Stimulated activated CD8-positive, alpha-beta memory T cell treated with anti-CD3 and anti-CD28 coated beads, Interleukin-15, amount 100 ng/mL, for 48 hours (primary cell): ENCODE data around the gene DTX4.

Source experiments
- DNase-seq, 2 donors: peaks; one replicate each; pipeline ENCODE4 v3.0.0-alpha.2; 2020; ENCODE audit warnings: low read depth in 2 of 2

The DTX4 gene

GRCh38 chr11:59192446-59193020 is 20.6 kb downstream of the DTX4 start:
- DNase-seq: no peak

DNA sequence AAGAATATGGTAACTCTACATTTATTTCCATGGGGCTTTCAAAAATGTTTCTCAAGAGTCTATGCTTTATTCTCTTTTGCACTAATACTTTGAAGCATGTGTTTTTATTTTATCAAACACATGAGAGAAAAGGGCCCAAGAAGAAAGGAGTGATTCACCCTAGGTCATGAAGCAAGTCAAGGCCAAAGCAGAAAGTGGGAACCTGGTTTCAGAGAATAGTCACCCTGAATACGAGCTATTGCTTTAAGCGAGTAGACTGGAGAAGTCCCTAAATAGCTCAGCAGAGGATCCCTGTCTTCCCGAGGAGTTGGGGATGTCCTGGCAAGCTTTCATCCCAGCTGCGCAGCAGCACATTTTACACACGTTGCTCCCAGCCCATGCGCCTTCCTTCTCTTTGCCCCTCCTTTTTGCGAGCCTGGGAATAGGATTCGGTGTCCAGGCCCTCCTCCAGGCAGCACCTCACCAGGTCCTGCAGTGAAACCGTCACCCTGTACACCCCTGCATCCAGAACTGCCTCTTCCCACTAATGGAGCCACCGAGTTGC is 21.7 kb downstream of the DTX4 start:
- no peak for DNase-seq

GRCh38 chr11:59195586-59195985 is 23.7 kb downstream of the DTX4 start:
- no peak for DNase-seq

DNA sequence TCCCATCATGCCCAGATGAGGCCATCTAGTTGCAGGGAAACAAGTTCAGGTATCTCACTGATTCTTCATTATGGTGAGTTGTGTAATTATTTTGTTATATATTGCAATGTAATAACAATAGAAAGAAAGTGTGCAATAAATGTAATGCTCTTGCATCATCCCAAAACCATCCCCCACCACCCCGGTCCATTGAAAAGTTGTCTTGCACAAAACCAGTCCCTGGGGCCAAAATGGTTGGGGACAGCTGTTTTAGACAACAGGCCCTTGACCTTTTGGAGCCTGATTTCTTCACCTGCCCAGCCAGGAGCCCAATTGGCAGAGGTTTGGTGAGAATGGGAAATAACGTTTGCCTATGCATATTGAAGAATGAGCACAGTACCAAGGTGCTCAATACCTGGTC is 24.8 kb downstream of the DTX4 start:
- DNase-seq: no peak

- no peak for DNase-seq
Observed at GRCh38 chr11:59197991-59198390, 26.1 kb downstream of the DTX4 start.

GRCh38 chr11:59198726-59199125 is 26.8 kb downstream of the DTX4 start:
- no peak for DNase-seq

DNA sequence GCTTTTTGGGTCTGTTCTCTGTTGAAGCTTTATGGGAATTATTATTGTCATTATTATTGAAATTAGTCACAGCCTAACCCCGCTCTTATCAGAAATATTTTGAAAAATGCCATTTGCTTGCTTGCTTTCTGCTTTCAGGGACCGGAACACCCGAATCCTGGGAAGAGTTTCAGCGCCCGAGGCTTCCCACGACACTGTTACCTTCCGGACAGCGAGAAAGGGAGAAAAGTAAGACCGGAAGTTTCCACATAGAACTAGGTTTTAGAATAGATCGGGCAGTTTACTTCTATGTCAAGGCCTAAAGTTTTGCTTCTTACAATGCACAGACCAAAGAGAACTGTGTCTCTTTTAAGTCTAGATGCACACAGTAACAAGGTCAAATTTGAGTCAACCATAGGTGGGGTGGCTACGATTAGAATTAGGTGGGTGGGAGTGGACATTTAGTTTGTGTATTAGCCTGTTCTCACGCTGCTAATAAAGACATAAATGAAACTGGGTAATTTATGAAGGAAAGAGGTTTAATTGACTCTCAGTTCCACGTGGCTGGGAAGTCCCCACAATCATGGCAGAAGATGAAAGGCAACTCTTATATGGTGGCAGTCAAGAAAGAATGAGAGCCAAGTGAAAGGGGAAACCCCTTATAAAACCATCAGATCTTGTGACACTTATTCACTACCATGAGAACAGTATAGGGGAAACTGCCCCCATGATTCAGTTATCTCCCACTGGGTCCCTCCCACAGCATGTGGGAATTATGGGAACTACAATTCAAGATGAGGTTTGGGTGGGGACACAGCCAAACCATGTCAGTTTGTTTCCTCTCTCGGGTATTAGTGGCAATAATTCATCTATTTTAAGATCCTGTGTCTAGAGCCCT is 27.9 kb downstream of the DTX4 start:
- DNase-seq: no peak

GRCh38 chr11:59200423-59200746 is 28.5 kb downstream of the DTX4 start:
- DNase-seq: no peak

- no peak for DNase-seq
Observed at GRCh38 chr11:59201353-59201752, 29.4 kb downstream of the DTX4 start.

- no peak for DNase-seq
Observed at GRCh38 chr11:59204746-59205145, 32.8 kb downstream of the DTX4 start.

- DNase-seq: no peak
Observed at GRCh38 chr11:59205648-59206047, 33.7 kb downstream of the DTX4 start.

GRCh38 chr11:59206635-59207034 is 34.7 kb downstream of the DTX4 start:
- no peak for DNase-seq

- DNase-seq: peak in 1 of 2 donors; percentile 28
Observed at GRCh38 chr11:59207988-59208451, 36.1 kb downstream of the DTX4 start.

DNA sequence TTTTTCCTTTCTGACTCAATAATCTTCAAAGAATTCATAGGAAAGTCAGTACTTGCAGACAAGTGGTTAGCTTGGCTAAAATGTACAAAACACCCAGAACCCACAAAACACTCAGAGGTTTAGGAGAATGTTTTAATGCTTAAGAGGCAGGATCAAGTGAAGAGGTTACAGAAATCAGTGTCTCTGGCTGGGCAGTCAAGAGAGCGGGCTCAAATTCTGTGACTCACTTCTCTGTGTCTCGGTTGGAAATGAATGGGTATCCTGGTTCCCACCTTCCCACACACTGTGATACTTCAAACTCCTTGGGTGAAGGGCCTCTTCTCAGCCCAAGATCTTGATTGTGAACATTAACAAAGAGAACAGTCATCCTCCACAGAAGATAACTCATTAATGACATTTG is 37.0 kb downstream of the DTX4 start:
- no peak for DNase-seq

- DNase-seq: no peak
Observed at GRCh38 chr11:59212222-59212621, 40.3 kb downstream of the DTX4 start.

GRCh38 chr11:59212744-59213631 is 41.1 kb downstream of the DTX4 start, which contains the start of gene MPEG1:
Gene MPEG1 (minus strand): TSS chr11:59212927. CDS start chr11:59212865, 62 bp downstream.
- DNase-seq: no peak

DNA sequence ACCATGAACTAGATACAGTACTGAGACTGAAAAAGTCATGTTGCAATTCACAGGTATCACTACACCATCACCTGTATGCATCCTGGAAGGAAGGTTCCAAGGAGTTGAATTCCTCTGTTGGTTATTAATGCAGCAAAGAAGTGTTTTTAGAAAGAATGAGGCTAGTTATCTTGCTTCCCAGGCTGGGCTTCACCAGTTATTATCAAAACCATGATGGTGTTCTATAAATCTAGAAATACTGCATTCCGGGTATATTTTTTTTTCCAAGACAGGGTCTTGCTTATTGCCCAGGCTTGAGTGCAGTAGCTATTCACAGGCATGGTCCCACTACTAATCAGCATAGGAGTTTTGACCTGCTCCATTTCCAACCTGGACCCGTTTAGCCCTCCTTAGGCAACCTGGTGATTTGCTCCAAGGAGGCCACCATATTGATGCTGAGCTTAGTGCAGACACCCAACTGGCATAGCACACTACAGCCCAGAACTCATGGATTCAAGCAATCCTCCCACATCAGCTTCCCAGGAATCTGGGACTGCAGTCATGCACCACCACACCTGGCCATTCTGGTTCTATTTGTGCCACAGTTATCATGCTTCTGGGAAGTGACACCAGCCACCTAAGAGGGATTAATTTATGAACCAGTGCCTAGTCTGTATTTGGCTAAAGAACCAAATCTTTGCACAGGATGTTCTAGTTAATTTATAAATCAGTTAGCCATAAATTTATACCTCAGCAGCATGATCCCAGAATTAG is 42.4 kb downstream of the DTX4 start:
- no peak for DNase-seq

- no peak for DNase-seq
Observed at GRCh38 chr11:59216641-59217564, 45.0 kb downstream of the DTX4 start.

GRCh38 chr11:59218319-59218718 is 46.4 kb downstream of the DTX4 start:
- DNase-seq: no peak

GRCh38 chr11:59218893-59219292 is 47.0 kb downstream of the DTX4 start:
- no peak for DNase-seq
